Measurements from ENCODE around the gene LRP3.
A peak's percentile ranks its signal among the peaks of the same experiment; 100 is the strongest.

DNA sequence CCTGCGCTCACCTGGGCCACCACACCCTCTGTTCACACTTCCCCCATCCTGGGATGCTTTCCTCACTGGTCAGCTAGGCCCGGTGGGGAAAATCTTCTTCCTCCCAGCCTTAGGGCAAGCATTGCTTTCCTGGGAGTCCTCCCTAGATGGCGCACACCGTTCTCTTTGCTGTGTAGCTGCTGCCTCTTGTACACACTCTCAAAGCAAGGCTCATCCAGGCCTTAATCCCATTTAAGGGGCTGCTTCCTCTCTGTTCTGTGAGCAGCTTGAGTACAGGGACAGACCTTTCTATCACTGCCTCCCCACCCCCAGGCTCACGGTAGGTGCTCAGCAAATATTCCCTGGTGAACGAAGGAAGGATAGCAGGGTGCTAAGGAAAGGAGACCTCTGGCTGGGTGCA lies 20.5 kb downstream of the LRP3 start:
- TF ChIP-seq, protein P1, sequence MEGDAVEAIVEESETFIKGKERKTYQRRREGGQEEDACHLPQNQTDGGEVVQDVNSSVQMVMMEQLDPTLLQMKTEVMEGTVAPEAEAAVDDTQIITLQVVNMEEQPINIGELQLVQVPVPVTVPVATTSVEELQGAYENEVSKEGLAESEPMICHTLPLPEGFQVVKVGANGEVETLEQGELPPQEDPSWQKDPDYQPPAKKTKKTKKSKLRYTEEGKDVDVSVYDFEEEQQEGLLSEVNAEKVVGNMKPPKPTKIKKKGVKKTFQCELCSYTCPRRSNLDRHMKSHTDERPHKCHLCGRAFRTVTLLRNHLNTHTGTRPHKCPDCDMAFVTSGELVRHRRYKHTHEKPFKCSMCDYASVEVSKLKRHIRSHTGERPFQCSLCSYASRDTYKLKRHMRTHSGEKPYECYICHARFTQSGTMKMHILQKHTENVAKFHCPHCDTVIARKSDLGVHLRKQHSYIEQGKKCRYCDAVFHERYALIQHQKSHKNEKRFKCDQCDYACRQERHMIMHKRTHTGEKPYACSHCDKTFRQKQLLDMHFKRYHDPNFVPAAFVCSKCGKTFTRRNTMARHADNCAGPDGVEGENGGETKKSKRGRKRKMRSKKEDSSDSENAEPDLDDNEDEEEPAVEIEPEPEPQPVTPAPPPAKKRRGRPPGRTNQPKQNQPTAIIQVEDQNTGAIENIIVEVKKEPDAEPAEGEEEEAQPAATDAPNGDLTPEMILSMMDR (IDR thresholded peaks at IDR 0.05; ENCODE audit: poor library complexity, severe bottlenecking) = peak; percentile 61
- TF ChIP-seq MXI1 (conservative IDR thresholded peaks at IDR 0.05; ENCODE audit: poor library complexity, severe bottlenecking) (no peak), POLR2AphosphoS5 (IDR thresholded peaks at IDR 0.05) (no peak), EZH2 (IDR thresholded peaks at IDR 0.05; ENCODE audit: borderline replicate concordance, insufficient read depth, low read length, poor library complexity, severe bottlenecking) (no peak), REST (IDR thresholded peaks at IDR 0.05; ENCODE audit: borderline replicate concordance) (no peak), EP300 (conservative IDR thresholded peaks at IDR 0.05; ENCODE audit: poor library complexity, severe bottlenecking) (no peak), SMC3 (conservative IDR thresholded peaks at IDR 0.05; ENCODE audit: poor library complexity) (peak; percentile 50), RAD21 (conservative IDR thresholded peaks at IDR 0.05) (peak; percentile 49), TAF1 (IDR thresholded peaks at IDR 0.05; ENCODE audit: low read depth) (no peak)

Data from neural cell (in vitro differentiated cells).